ENCODE measurements around the gene DSCAML1. TPM values are rescaled to one million over a fixed set of nuclear protein-coding genes. Genes with fewer than 3 reads are reported as not detected.
A peak's percentile ranks its signal among the peaks of the same experiment; 100 is the strongest.

Gene DSCAML1
- total RNA-seq, 1 donor from 2014 or later, result 1.2 TPM

- DNase-seq (no peak), ATAC-seq (no peak)
- intact Hi-C loops (cut with micrococcal nuclease), result no loop called here
Measured at GRCh38 chr11:117382746-117383145, 414.3 kb downstream of the DSCAML1 start.

- ATAC-seq (no peak), DNase-seq (no peak)
- intact Hi-C loops (cut with micrococcal nuclease), result no loop called here
Measured at GRCh38 chr11:117381481-117382387, 415.3 kb downstream of the DSCAML1 start.

- ATAC-seq (no peak), DNase-seq (no peak)
- intact Hi-C loops (cut with micrococcal nuclease), result no loop called here
Measured at GRCh38 chr11:117380676-117381075, 416.3 kb downstream of the DSCAML1 start.

- DNase-seq, result peak; percentile 65
- intact Hi-C loops (cut with micrococcal nuclease), result no loop called here
- peak; percentile 67 for ATAC-seq
Measured at GRCh38 chr11:117378976-117379865, 417.8 kb downstream of the DSCAML1 start.

Other genes with a start within 250 kb of the DSCAML1 start
- gene FXYD2, start 27.5 kb upstream of the DSCAML1 start, total RNA-seq, result 1.4 TPM
- 35.4 TPM for gene FXYD6, start 79.4 kb upstream of the DSCAML1 start, total RNA-seq
- gene TMPRSS13, start 132.2 kb upstream of the DSCAML1 start, total RNA-seq, result 0.15 TPM
- gene IL10RA, start 189.2 kb upstream of the DSCAML1 start, total RNA-seq, result 6.0 TPM